ENCODE measurements around the gene MYBL2.

Gene MYBL2

DNA sequence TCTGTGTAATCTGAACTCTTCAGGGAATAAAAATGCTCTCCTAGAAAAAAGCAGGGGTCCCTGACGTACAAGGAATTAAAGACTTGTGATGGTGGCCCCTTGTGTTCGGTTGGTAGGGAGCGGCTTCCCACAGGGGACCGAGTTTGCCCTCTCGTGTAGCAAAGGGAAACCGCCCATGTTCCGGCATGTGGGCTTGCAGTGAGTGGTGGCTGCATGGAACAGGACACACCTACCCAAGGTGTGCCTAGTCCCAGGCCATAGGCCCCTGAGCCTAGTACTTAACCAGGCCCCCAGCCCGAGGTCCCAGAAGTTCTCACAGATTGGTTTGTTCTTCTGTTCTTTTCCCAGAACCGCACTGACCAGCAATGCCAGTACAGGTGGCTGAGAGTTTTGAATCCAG, 15.5 kb downstream of the MYBL2 start:
- no peak for DNase-seq (ENCODE audit: low read depth in 2 of 2)

DNA sequence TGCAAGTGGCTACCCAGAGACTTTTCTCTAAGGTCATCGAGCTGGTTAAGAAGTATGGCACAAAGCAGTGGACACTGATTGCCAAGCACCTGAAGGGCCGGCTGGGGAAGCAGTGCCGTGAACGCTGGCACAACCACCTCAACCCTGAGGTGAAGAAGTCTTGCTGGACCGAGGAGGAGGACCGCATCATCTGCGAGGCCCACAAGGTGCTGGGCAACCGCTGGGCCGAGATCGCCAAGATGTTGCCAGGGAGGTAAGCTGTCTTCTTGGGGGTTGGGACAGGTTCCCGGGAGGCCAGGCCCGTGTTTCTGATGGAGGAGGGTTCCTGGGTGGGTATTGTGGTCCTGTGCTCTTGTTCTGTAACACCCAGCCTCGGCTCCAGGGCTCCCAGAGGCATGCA, 19.9 kb downstream of the MYBL2 start:
- DNase-seq (ENCODE audit: low read depth in 2 of 2): no peak

DNA sequence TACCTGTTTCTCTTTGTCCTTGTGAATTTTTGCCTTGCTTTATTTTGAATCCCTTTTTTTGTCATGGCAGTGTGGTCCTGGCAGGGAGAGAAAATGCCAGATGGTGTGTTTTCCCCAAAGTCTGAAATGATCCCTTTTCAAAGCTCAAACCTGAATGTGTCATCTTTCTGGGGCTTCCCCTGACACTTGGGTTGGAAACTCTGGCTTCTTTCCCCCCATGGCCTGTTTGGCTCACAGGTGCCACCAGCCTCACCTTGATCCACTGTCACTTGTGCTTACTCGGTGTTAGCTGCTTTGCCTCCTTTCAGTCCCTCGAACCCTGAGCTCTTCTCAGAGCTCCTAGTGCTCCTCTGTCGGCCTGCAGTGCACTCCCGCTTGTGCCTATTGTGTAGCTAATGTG, 22.3 kb downstream of the MYBL2 start:
- DNase-seq (ENCODE audit: low read depth in 2 of 2): no peak

DNA sequence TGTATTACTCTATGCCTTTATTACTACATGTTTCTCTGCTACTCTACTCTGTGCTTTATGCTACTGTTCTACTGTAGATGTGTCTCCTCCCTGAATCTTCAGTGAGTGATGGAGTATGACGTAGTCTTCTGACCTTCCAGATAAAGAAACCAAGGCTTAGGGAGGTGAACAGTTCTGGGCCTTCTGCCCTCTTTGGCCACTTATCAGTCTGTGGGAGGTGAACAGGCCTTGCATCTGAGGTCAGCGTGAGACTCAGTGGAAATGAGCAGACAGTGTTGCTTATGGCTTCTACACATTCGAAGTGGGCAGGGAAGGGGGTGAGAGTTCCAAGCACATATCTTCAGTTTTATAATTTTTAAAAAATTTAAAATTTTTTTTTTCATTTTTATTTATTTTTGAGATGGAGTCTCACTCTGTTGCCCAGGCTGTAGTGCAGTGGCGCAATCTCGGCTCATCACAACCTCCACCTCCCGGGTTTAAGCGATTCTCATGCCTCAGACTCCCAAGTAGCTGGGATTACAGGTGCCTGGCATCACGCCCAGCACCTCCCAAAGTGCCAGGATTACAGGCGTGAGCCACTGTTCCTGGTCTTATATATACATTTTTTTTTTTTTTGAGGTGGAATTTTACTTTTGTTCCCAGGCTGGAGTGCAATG, 24.2 kb downstream of the MYBL2 start:
- DNase-seq (ENCODE audit: low read depth in 2 of 2): no peak

DNA sequence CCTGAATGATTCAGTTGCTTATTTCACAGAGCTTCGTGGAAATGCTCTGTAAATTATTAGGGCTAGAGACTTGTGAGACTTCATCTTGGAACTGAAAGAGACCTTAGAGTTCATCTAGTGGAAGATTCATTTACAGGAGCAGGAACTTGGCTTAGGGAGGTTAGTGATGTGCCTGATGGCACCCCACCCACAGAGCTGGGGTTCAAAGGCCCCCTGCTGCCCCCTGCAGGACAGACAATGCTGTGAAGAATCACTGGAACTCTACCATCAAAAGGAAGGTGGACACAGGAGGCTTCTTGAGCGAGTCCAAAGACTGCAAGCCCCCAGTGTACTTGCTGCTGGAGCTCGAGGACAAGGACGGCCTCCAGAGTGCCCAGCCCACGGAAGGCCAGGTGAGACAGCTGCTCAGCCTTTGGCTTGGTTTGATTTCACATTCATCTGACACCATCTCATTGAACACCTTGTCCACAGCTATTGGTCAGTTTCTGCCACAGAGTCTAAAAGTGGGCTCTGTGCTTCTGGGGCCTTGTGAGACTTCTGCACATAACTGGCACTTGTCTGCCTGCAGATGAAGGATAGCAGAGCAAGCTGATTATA, 25.1 kb downstream of the MYBL2 start:
- peak in 1 of 2 donors; percentile 22 for DNase-seq (ENCODE audit: low read depth in 2 of 2)

DNA sequence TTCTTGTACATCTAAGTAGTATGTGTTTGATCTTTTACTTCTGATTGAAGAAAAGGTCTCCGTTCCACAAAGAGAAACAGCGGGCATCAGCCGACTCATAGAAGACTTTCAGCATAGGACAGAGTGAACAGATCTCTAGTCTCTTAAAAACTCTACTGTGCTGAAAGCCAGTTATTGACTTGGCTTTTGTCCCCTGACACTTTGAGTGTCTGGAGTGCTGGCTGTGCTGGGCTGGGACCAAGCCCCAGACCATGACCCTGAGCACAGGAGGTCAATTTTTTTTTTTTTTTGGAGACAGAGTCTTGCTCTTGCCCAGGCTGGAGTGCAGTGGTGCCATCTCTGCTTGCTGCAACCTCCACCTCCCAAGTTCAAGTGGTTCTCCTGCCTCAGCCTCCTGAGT, 27.8 kb downstream of the MYBL2 start:
- DNase-seq (ENCODE audit: low read depth in 2 of 2): no peak

DNA sequence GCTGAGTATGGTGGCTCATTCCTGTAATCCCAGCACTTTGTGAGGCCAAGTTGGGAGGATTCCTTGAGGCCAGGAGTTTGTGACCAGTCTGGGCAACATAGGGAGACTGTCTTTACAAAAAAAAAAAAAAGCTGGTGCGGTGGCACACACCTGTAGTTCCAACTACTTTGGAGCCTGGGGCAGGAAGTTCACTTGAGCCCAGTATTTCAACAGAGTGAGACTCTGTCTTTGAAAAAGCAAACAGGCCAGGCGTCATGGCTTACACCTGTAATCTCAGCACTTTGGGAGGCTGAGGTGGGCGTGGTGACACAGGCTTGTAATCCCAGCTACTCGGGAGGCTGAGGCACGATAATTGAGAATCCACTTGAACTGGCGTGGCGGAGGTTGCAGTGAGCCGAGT, 28.7 kb downstream of the MYBL2 start:
- DNase-seq (ENCODE audit: low read depth in 2 of 2): no peak

DNA sequence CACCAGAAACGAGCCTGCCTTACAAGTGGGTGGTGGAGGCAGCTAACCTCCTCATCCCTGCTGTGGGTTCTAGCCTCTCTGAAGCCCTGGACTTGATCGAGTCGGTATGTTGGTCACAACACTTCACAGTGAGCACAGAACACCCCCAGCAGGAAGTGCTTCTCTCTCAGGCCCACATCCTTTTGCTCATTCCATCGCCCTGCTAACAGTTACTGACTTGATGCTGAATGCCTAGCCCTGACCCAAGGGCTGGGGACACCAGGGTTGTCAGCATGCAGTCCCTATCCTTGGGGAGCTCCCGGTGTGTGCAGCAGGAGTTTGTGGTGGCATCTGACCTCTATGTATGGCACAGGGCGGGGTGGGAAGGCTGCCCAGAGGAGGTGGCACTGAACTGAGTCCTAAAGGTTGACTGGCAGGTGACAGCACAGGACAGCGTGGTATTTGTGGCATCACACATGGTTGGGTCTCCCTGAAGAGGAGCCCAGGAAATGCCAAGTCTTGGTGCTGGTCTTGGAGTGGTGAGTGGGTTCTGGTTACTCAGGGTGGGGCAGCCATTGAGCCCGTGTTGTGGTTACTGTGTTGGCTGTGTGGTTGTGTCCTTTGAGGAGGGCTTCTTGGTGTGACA, 33.1 kb downstream of the MYBL2 start:
- DNase-seq (ENCODE audit: low read depth in 2 of 2): no peak

DNA sequence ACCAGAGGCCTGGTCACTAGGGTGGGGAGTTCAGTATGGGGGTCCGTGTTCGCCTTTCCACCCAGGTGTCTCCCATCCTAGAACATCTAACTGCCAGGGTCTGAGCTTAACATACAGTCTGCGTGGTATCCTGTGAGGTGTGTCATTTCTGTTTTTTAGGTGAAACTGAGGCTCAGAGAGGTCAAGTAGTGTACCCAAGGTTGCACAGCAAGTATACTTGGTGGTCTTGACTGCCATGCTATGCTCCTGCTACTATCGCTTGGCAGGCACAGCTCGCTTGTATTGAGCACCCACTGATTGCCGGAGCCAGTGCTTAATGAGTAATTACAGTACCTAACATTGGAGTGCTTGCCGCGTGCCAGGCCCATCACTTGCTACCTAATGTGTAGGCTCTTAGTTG, 33.7 kb downstream of the MYBL2 start:
- no peak for DNase-seq (ENCODE audit: low read depth in 2 of 2)

DNA sequence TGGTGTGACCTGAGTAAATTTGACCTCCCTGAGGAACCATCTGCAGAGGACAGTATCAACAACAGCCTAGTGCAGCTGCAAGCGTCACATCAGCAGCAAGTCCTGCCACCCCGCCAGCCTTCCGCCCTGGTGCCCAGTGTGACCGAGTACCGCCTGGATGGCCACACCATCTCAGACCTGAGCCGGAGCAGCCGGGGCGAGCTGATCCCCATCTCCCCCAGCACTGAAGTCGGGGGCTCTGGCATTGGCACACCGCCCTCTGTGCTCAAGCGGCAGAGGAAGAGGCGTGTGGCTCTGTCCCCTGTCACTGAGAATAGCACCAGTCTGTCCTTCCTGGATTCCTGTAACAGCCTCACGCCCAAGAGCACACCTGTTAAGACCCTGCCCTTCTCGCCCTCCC, 35.6 kb downstream of the MYBL2 start:
- no peak for DNase-seq (ENCODE audit: low read depth in 2 of 2)

DNA sequence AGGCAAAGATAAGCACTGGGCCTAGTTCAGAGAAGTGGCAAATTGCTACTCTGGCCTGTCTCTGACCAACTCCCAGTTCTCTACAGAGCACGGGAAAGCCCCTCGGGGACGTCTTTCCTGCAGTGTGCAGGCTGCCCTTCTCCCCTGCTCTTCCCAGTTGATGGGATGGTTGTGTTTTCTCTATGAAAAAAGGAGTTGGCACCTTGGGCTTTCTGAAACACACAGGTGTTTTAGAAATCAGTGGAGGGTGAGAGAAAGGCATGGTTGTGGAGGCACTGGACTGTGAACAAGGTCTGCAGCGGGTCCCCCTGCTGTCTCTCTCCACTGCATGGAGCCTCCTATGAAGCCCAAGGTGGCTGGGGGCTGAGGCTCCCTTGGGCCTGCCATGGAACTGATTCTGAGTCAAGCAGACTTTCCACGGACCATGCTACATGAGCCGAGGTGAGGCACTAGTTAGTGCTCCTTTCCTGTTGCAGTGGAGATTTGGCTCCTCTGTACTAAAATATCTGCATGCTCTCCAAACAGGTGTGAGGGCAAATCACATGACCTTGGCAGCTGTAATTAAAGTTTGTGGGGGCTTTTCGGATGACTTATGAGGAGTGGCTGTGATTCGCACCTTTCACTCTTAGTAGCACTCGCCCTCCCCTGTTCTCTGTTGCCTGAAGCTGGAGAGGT, 43.6 kb downstream of the MYBL2 start:
- DNase-seq (ENCODE audit: low read depth in 2 of 2): no peak

DNA sequence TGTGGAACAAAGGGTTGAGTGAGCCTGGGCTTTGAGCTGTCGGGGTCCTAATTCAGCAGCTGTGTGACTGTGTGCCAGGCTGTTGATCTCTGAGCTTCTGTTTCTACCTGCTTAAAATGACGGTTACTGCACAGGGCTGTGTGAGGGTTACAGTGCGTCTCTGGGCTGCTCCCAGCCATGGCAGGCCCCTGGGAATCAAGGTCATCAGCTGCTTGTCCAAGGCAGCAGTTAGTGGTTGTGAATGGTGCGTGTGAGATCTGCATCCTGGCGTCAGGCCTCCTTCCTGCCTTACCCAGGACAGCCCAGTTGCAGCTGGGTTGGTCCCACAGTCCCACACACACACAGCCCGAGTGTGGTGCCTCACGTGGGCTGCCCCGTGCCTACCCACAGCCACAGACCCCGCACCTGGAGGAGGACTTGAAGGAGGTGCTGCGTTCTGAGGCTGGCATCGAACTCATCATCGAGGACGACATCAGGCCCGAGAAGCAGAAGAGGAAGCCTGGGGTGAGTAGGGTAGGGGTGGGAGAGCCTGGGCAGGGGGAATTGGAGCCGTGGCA, 44.3 kb downstream of the MYBL2 start:
- DNase-seq (ENCODE audit: low read depth in 2 of 2): no peak

DNA sequence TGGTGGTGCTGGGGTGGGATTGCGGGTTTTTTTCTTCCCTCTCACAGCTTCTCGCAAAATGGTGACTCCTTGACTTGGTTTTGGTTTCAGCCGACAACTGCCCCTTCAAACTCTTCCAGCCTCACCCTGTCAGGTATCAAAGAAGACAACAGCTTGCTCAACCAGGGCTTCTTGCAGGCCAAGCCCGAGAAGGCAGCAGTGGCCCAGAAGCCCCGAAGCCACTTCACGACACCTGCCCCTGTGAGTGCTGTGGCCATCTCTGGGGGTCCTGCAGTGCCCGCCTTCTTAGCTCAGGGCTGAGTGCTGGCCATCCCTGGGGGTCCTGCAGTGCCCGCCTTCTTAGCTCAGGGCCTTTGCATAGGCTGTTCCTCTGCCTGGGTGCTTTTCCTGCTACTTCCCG, 48.1 kb downstream of the MYBL2 start:
- no peak for DNase-seq (ENCODE audit: low read depth in 2 of 2)

DNA sequence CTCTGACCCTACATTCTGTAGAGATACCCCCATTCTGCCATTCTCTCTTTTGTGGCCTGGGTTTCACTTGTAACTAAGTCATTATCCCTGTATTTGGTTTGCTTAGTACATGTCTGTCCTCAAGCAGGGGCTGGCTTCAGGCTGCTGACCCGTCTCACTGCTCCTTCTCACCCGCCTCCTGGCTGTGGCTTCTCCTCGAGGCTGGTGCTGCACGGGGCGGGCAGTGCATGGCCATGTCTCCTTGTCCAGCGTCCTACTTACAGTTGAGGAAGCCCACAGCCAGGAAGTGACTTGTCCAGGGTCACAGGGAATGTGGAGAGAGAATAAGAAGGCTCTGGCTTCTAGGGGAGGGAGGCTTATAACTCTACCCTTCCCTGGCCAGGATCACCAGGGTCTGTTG, 48.6 kb downstream of the MYBL2 start:
- no peak for DNase-seq (ENCODE audit: low read depth in 2 of 2)

DNA sequence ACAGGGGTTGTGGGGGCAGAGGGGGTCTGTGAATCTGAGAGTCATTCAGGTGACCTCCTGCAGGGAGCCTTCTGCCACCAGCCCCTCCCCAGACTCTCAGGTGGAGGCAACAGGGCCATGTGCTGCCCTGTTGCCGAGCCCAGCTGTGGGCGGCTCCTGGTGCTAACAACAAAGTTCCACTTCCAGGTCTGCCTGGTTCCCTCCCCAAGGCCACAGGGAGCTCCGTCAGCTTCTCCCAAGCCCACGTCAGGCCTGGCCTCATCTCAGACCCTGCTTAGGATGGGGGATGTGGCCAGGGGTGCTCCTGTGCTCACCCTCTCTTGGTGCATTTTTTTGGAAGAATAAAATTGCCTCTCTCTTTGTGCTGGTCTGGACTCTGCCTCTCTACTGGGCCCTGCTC, 49.2 kb downstream of the MYBL2 start:
- DNase-seq (ENCODE audit: low read depth in 2 of 2): no peak

DNA sequence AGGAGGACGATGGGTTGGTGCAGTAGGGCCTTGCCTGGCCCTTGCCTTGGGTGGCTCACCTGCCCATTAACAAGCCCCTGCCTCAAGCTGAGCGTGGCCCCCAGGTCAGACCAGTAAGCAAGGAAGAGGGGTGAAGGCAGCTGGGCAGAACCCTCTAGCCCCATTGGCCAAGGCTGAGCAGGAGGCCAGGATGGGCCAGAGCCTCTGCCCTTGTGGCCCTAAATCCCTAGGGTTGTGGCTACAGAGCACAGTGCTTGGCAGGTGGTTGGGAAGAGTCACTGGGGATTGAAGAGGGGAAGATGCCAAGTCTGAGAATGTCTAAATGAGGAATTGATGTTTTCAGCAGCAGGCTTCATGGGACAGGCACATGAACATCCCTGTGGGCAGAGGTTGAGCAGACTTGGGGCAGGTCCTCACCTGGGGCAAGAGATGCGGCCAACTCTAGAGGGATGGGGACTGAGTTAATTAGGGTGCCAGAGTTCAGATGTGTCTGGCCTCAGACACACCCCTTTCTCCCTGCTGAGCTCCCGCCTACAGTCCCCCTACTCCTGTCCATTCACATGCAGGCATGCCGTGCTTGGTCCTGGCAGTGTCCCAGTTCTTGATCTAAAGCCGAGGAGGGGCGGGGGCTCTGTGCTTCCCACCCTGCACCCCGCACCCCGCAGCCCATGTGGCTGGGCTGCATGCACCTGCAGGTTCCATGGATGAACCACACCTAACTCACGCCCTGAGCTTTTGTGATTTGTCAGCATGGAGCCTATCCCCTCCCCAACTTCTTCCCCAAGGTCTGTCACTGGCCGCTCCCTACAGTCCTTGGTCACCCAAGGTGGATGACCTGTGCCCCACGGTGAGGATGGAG, 50.1 kb downstream of the MYBL2 start:
- DNase-seq (ENCODE audit: low read depth in 2 of 2): no peak

DNA sequence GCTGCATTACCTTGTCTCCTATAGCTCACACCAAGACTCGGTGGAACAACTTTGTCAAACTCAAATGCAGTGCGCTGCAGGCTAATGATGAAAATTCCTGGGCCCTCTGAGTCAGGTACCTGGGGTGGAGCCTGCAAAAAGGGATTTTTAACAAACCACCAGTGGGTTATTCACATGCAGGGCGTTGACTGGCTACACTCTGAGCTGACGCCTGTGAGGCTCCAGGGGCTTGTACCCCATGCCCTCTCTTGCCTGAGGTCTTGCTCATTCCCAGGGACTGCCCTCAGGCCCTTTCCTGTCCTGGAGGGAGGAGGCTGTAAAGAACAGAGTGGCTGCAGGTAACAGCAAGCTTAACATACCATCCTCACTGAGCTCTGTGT, 50.7 kb downstream of the MYBL2 start:
- no peak for DNase-seq (ENCODE audit: low read depth in 2 of 2)

DNA sequence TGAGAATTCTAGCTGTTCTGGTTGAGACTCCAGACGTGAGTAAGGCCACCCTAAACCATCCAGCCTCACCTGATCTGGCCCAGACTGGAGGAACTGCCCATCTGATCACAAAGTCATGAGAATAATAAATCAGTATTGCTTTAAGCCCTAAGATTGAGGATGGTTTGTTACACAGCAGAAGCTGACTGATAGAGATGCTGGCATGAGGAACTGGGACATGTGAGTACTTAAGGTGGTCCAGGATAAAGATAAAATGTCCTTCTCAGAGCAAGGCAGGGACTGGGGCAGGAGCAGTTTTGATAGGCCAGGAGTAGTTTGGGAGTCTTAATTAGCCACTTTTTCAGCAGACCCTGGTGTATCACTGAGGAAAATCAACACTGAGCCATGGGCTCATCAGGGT, 53.1 kb downstream of the MYBL2 start:
- no peak for DNase-seq (ENCODE audit: low read depth in 2 of 2)

DNA sequence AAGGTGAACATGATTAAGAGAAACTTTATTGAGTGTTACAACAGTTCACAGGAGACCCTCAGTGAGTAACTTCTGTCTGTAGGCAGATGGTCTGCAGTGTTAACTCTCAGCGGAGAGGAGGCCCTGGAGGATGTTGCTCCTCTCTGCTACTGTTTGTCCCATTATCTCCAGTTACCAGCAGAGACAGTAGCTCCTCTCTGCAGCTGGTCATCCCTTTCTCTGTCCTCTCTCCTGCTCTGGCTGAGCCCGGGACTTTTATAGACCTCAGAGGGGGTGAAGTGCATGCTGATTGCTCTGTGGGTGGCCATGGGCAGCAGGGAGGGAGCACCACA, 54.1 kb downstream of the MYBL2 start:
- no peak for DNase-seq (ENCODE audit: low read depth in 2 of 2)

DNA sequence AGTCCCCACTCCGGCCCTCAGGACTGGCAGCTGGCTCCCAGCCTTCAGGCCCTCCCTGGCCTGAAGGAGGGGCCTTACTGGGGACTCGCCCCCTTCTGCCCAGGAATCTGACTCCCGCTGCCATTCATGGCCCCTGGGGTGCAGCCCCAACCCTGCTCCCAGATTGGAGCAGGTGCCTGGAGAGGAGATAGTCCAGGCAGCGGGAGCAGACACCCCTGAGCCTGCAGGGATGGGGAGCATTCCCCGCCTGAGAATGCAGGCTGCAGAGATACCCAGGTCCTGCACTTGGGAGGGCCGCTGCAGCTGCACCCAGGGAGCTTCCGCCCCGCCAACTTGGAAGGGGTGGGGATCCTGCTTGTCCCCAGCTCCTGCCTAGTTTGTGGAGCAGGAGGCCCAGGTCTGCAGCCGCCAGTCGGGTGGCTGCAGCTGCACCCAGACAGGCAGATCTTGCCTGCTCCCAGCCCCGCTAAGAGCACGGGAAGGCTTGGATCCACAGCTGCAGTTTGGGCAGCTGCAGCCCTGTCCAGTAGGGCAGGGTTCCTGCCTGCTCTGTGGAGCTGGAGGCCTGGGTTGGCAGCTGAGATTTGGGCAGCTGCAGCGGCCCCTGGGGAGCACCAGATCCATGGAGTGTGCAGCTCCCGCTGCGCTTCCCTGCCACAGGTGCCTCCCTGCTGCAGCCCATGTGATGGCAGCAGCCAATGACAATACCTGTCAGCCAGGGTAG, 54.7 kb downstream of the MYBL2 start:
- DNase-seq (ENCODE audit: low read depth in 2 of 2): no peak

DNA sequence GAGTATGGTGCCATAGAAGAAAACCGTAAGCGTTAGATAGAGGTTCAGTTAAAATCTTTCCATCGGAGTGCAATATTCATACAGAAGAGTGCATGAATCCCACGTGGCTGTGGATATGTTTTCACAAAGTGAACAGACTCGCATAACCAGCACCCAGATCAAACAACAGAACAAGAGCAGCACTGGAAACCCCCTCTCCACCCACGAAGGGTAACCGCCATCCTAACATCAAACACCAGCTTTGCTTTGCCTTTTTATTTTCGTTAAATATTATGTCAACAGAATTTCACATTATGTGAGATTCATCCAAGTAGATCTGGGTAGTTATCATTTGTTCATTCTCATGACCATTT, 55.2 kb downstream of the MYBL2 start:
- DNase-seq (ENCODE audit: low read depth in 2 of 2): no peak

All from stimulated activated CD8-positive, alpha-beta memory T cell treated with anti-CD3 and anti-CD28 coated beads, Interleukin-7, amount 100 ng/mL, for 1 hour (primary cell).